ENCODE results near the gene PPP1R12C.
A peak's percentile ranks its signal among the peaks of the same experiment; 100 is the strongest.

PPP1R12C gene

GRCh38 chr19:55153652-55154264 lies 36.3 kb upstream of the PPP1R12C start:
- Mint-ChIP-seq H3K27me3 (ENCODE audit: low read depth) (peaks cover 29% of the 10 kb centered on the region), H3K27ac (no peak overlapping the region), H3K4me1 (ENCODE audit: low read depth) (peaks cover 10% of the 10 kb centered on the region), H3K9me3 (peaks cover 10% of the 10 kb centered on the region), H3K36me3 (ENCODE audit: low read depth) (no peaks in the 10 kb centered on the region), H3K4me3 (no peak overlapping the region)

- peaks cover 10% of the 10 kb centered on the region for H3K4me1 Mint-ChIP-seq (ENCODE audit: low read depth)
- H3K27me3 Mint-ChIP-seq (ENCODE audit: low read depth): peaks cover 33% of the 10 kb centered on the region
These were observed 34.6 kb upstream of the PPP1R12C start for GRCh38 chr19:55152017-55152416.

GRCh38 chr19:55149078-55150003 lies 31.9 kb upstream of the PPP1R12C start, which contains the start of gene TNNT1:
Gene TNNT1, minus strand, starts transcription at chr19:55149206. Its CDS starts 2,049 bp downstream, at chr19:55147157.
- peaks cover 38% of the 10 kb centered on the region for H3K27me3 Mint-ChIP-seq (ENCODE audit: low read depth)
- peaks cover 10% of the 10 kb centered on the region for H3K4me1 Mint-ChIP-seq (ENCODE audit: low read depth)
- H3K27ac Mint-ChIP-seq: no peak within 1 kb of the TSS
- no peaks in the 10 kb centered on the region for H3K36me3 Mint-ChIP-seq (ENCODE audit: low read depth)
- peaks cover 10% of the 10 kb centered on the region for H3K9me3 Mint-ChIP-seq
- H3K4me3 Mint-ChIP-seq: no peak within 1 kb of the TSS

More at GRCh38 chr19:55152017-55152416, 34.6 kb upstream of the PPP1R12C start:
- peak overlapping the region; percentile 15 for H3K4me3 Mint-ChIP-seq
- H3K36me3 Mint-ChIP-seq (ENCODE audit: low read depth): no peaks in the 10 kb centered on the region
- H3K9me3 Mint-ChIP-seq: peaks cover 10% of the 10 kb centered on the region
- peak overlapping the region; percentile 70 for H3K27ac Mint-ChIP-seq

GRCh38 chr19:55147545-55148251 lies 30.3 kb upstream of the PPP1R12C start:
- no peak overlapping the region for H3K4me3 Mint-ChIP-seq
- H3K27ac Mint-ChIP-seq: no peak overlapping the region
- peaks cover 6% of the 10 kb centered on the region for H3K9me3 Mint-ChIP-seq
- H3K4me1 Mint-ChIP-seq (ENCODE audit: low read depth): peaks cover 8% of the 10 kb centered on the region
- H3K36me3 Mint-ChIP-seq (ENCODE audit: low read depth): no peaks in the 10 kb centered on the region
- peaks cover 48% of the 10 kb centered on the region for H3K27me3 Mint-ChIP-seq (ENCODE audit: low read depth)

GRCh38 chr19:55146705-55147273 lies 29.4 kb upstream of the PPP1R12C start:
- no peak overlapping the region for H3K4me3 Mint-ChIP-seq
- no peaks in the 10 kb centered on the region for H3K36me3 Mint-ChIP-seq (ENCODE audit: low read depth)
- H3K27ac Mint-ChIP-seq: no peak overlapping the region
- H3K9me3 Mint-ChIP-seq: peaks cover under 1% of the 10 kb centered on the region
- peaks cover 48% of the 10 kb centered on the region for H3K27me3 Mint-ChIP-seq (ENCODE audit: low read depth)
- peaks cover 2% of the 10 kb centered on the region for H3K4me1 Mint-ChIP-seq (ENCODE audit: low read depth)

- Mint-ChIP-seq H3K36me3 (ENCODE audit: low read depth) (no peaks in the 10 kb centered on the region), H3K27ac (no peak overlapping the region), H3K4me1 (ENCODE audit: low read depth) (peaks cover 2% of the 10 kb centered on the region), H3K4me3 (no peak overlapping the region), H3K9me3 (no peaks in the 10 kb centered on the region), H3K27me3 (ENCODE audit: low read depth) (peaks cover 50% of the 10 kb centered on the region)
These were observed 28.8 kb upstream of the PPP1R12C start for GRCh38 chr19:55146078-55146704.

GRCh38 chr19:55145232-55145631 lies 27.8 kb upstream of the PPP1R12C start:
- H3K4me1 Mint-ChIP-seq (ENCODE audit: low read depth): peaks cover 4% of the 10 kb centered on the region
- no peak overlapping the region for H3K4me3 Mint-ChIP-seq
- no peaks in the 10 kb centered on the region for H3K36me3 Mint-ChIP-seq (ENCODE audit: low read depth)
- no peak overlapping the region for H3K27ac Mint-ChIP-seq
- peaks cover 50% of the 10 kb centered on the region for H3K27me3 Mint-ChIP-seq (ENCODE audit: low read depth)
- no peaks in the 10 kb centered on the region for H3K9me3 Mint-ChIP-seq

- H3K9me3 Mint-ChIP-seq: no peaks in the 10 kb centered on the region
- no peak overlapping the region for H3K4me3 Mint-ChIP-seq
- no peak overlapping the region for H3K27ac Mint-ChIP-seq
- peaks cover 4% of the 10 kb centered on the region for H3K4me1 Mint-ChIP-seq (ENCODE audit: low read depth)
- H3K36me3 Mint-ChIP-seq (ENCODE audit: low read depth): no peaks in the 10 kb centered on the region
- H3K27me3 Mint-ChIP-seq (ENCODE audit: low read depth): peaks cover 28% of the 10 kb centered on the region
These were observed 24.3 kb upstream of the PPP1R12C start for GRCh38 chr19:55141696-55142095.

- H3K27ac Mint-ChIP-seq: no peak overlapping the region
- peaks cover 12% of the 10 kb centered on the region for H3K27me3 Mint-ChIP-seq (ENCODE audit: low read depth)
- H3K4me3 Mint-ChIP-seq: no peak overlapping the region
- H3K36me3 Mint-ChIP-seq (ENCODE audit: low read depth): no peaks in the 10 kb centered on the region
- no peaks in the 10 kb centered on the region for H3K9me3 Mint-ChIP-seq
- H3K4me1 Mint-ChIP-seq (ENCODE audit: low read depth): peaks cover 3% of the 10 kb centered on the region
These were observed 20.5 kb upstream of the PPP1R12C start for GRCh38 chr19:55137915-55138314.

- Mint-ChIP-seq H3K36me3 (ENCODE audit: low read depth) (no peaks in the 10 kb centered on the region), H3K4me1 (ENCODE audit: low read depth) (peaks cover 3% of the 10 kb centered on the region), H3K4me3 (no peak overlapping the region), H3K9me3 (no peaks in the 10 kb centered on the region), H3K27me3 (ENCODE audit: low read depth) (peaks cover 18% of the 10 kb centered on the region), H3K27ac (no peak overlapping the region)
These were observed 19.1 kb upstream of the PPP1R12C start for GRCh38 chr19:55136399-55137102.

- Mint-ChIP-seq H3K4me1 (ENCODE audit: low read depth) (no peaks in the 10 kb centered on the region), H3K36me3 (ENCODE audit: low read depth) (no peaks in the 10 kb centered on the region), H3K4me3 (no peak overlapping the region), H3K27ac (no peak overlapping the region), H3K27me3 (ENCODE audit: low read depth) (peaks cover 16% of the 10 kb centered on the region), H3K9me3 (no peaks in the 10 kb centered on the region)
These were observed 17.3 kb upstream of the PPP1R12C start for GRCh38 chr19:55134736-55135135.

- Mint-ChIP-seq H3K9me3 (no peaks in the 10 kb centered on the region), H3K4me1 (ENCODE audit: low read depth) (no peaks in the 10 kb centered on the region), H3K27ac (no peak overlapping the region), H3K27me3 (ENCODE audit: low read depth) (peaks cover 19% of the 10 kb centered on the region), H3K4me3 (no peak overlapping the region), H3K36me3 (ENCODE audit: low read depth) (no peaks in the 10 kb centered on the region)
These were observed 16.4 kb upstream of the PPP1R12C start for GRCh38 chr19:55133639-55134444.
